ENCODE data around the gene TMED5.
A peak's percentile ranks its signal among the peaks of the same experiment; 100 is the strongest.
"Not testable (repeated sequence)": the region's sequence is repeated elsewhere in the genome, so short reads cannot be mapped to it uniquely, and the experiment has no call there.

Gene TMED5

GRCh38 chr1:93179886-93180722 lies at the start of gene TMED5:
TMED5 (minus strand) TSS chr1:93180413; CDS start chr1:93180242, 171 bp downstream.
- peak; percentile 96 for DNase-seq

GRCh38 chr1:93223023-93223675 lies 42.9 kb upstream of the TMED5 start:
- no peak for DNase-seq

DNA sequence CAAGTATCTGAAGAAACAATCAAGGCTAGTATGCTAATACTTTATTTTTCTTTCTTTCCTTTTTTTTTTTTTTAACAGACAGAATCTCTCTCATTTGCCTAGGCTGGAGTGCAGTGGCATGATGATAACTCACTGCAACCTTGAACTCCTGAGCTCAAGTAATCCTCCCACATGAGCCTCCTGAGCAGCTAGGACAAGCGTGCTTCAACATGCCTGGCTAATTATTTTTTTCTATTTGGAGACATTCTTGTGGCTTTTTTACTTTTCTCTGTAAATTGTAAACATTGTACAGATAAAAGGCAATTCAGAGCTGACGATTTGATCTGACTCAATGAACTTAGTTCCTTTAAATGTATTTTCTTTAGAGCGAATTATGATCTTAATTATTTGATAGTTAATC lies 41.7 kb upstream of the TMED5 start:
- DNase-seq = no peak

DNA sequence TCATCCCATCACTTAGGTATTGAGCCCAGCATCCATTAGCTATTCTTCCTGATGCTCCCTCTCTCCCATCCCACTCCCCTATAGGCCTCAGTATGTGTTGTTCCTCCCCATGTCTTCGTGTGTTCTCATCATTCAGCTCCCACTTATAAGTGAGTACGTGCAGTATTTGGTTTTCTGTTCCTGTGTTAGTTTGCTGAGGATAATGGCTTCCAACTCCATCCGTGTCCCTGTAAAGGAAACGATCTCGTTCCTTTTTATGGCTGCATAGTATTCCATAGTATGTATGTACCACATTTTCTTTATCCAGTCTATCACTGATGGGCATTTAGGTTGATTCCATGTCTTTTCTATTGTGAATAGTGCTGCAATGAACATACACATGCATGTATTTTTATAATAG lies 40.5 kb upstream of the TMED5 start:
- DNase-seq = not testable (repeated sequence)

DNA sequence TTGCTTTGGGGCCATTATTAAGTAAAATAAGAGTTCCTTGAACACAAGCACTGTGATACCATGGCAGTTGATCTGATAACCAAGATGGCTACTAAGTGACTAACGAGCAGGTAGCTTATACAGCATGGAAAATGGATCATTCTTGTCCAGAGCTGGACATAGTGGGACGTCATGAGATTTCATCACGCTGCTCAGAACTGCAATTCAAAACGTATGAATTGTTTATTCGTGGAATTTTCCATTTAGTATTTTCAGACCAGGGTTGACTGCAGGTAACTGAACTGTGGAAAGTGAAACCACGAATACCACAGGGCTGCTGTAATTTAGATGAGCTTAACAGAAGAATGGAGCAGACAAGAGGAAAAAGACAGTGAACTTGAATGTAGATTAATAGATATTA lies 39.2 kb upstream of the TMED5 start:
- DNase-seq = no peak

GRCh38 chr1:93215322-93215721 lies 35.1 kb upstream of the TMED5 start:
- no peak for DNase-seq

- no peak for DNase-seq
Measured at GRCh38 chr1:93207211-93207610, 27.0 kb upstream of the TMED5 start.

GRCh38 chr1:93206567-93206954 lies 26.3 kb upstream of the TMED5 start:
- DNase-seq = no peak

- no peak for DNase-seq
Measured at GRCh38 chr1:93205892-93206566, 25.8 kb upstream of the TMED5 start.

- DNase-seq = no peak
Measured at GRCh38 chr1:93200714-93201113, 20.5 kb upstream of the TMED5 start.

DNA sequence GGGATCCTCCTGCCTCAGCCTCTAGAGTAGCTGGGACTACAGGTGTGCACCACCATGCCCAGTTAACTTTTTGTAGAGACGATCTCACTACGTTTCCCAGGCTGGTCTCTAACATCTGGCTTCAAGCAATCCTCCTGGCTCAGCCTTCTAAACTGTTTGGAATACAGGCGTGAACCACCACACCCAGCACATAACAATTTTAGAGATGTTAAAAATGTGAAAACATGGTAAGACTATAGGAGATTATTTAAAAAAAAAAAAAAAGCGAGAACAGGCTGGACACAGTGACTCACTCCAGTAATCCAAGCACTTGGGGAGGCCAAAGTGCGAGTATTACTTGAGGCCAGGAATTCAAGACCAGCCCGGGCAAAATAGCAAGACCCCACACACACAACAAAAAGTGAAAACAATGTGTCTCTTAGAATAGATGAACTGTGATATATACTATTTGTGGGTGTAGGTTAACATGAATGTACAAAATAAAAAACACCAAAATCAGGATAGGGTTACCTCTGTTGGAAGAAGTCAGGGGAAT lies 19.9 kb upstream of the TMED5 start:
- no peak for DNase-seq

GRCh38 chr1:93199150-93199549 lies 18.9 kb upstream of the TMED5 start:
- DNase-seq = no peak

GRCh38 chr1:93196591-93196990 lies 16.4 kb upstream of the TMED5 start:
- no peak for DNase-seq

GRCh38 chr1:93194231-93194990 lies 14.2 kb upstream of the TMED5 start:
- no peak for DNase-seq

- DNase-seq = no peak
Measured at GRCh38 chr1:93190432-93190831, 10.2 kb upstream of the TMED5 start.

GRCh38 chr1:93186667-93187066 lies 6.5 kb upstream of the TMED5 start:
- DNase-seq = no peak

- DNase-seq = peak in 1 of 2 experiments; percentile 32
Measured at GRCh38 chr1:93180723-93181613, 755 bp upstream of the TMED5 start, which contains the start of gene CCDC18. CCDC18 (plus strand) TSS chr1:93180724; CDS start chr1:93183362, 2,638 bp downstream.

DNA sequence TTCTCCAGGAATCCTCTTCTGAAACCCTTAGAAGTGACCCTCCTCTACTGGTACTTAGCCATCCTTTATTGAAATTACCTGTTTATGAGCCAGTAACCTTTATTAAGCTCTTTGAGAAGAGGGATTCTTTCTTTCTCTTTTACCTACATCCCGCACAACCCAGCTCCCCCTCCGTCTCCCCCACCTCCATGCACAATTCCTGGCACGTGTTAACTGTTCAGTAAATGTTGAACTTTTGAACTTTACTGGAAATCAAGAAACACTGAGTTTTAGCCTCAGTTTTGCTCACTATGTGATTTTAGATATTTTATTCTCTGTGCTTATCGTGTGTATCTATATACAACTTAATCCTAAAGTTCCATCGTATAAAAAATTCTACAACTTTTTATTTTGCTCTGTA lies 1.8 kb downstream of the TMED5 start:
- DNase-seq = no peak

DNA sequence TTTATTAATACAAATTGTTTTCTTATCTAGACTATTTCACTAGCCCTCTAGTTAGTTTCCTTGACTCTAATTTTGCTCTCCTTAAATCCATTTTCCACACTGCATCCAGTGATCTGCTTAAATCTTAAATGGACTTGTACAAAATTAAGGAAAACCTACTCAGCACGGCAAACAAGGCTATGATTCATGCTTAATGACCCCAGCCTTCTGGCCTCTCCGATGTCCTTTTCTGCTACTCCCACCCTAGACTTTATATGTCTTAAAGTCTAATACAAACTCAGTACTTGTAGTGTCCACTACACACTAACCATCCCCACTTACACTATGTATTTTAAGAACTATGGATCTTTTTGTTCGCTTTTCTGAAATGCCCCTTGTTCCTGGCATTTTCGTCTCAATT lies 2.2 kb downstream of the TMED5 start:
- no peak for DNase-seq

DNA sequence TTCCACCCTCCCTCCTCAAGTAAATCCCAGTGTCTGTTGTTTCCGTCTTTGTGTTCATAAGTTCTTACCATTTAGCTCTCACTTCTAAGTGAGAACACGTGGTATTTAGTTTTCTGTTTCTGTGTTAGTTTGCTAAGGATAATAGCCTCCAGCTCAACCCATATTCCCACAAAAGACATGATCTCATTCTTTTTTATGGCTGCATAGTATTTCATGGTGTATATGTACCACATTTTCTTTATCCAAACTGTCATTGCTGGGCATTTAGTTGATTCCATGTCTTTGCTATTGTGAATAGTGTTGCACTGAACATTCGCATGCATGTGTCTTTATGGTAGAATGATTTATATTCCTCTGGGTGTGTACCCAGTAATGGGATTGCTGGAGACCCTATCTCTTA lies 5.6 kb downstream of the TMED5 start:
- DNase-seq = not testable (repeated sequence)

- DNase-seq = no peak
Measured at GRCh38 chr1:93172778-93173177, 7.4 kb downstream of the TMED5 start.
